Skin of body (tissue), 2 donors: ENCODE measurements around the gene RNGTT. TPM values are rescaled to one million over a fixed set of nuclear protein-coding genes. Genes with fewer than 3 reads are reported as not detected.
"Not testable (repeated sequence)": the region's sequence is repeated elsewhere in the genome, so short reads cannot be mapped to it uniquely, and the experiment has no call there.

Source experiments
- DNase-seq: peaks from one replicate; lab custom pipeline; 2025; lab: John Stamatoyannopoulos, UW
- total RNA-seq: library from RNA; depleted of rRNA; stranded (reverse); fragments of >200 nt; gene quantifications from one replicate; pipeline ENCODE4 v1.2.3, GENCODE V29; 2014

RNGTT gene
- total RNA-seq, 1 donor from 2014 or later, result 21.4 TPM

DNA sequence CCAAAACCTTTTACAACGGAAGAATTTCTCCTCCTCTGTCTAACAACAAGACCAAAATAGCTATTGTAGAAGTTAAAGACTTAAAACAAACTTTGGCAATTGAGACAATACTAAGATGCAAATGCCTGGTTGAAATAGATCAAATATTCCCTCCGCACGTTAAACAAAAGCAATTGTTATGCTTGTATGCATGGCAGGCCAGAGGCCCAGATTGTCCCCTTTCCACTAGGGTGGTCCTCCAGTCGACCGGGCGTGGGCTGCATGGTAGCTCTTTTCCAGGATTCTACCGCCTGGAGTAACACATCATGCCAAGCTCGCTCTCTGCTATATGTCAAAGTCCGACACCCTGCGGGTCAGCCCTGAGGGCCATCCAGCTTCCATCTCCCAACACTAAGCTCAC lies 234.7 kb downstream of the RNGTT start:
- DNase-seq, result no peak

DNA sequence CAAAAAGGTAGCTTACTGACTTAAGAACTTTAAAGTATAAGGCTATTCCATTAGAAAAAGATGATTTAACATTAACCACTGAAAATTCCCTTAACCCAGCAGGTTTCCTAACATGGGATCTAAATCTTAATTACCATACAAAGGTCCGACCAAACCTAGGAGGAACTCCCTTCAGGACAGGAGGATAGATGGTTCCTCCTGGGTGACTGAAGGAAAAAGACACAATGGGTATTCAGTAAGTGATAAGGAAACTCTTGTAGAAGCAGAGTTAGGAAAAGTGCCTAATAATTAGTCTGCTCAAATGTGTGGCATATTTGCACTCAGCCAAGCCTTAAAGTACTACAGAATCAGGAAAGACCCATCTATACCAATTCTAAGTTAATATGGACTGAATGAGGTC lies 237.0 kb downstream of the RNGTT start:
- not testable (repeated sequence) for DNase-seq

DNA sequence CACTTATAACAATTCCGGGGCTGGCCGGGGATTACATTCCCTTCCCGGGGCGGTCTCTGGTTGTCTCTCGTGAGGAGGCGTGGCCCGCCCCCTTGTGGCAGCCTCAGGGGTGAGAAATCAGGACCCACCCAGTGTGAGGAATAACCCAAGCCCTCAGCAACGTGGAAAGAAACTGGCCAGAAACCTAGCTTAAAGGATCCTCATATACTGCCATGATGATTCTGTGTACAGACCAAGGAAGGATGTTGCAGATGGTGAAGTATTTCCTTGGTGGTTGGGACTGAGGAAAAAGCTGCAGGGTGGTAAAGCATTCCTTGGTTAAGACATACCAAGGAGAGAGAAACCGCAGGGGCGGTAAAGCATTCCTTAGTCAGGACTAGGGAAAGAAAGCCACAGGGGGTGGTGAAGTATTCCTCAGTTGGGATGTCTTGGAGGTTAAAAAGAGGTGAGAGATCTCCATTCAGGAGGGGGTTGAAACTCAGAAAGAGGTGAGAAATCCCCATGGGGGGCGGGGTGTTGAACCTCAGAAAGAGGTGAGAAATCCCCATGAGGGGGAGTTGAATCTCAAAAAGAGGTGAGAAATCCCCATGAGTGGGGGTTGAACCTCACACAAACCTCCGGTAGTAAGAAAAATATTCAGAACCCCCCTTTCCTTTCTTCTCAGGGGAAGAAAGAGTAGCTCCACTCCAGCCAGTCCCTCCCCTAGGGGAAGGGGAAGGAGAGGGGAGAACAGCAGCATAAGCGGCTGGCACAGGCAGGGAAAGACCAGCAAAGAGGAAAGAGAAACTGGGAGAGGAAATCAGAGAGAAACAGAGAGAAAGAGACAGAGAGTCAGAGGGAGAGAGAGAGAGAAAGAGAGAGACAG lies 238.1 kb downstream of the RNGTT start:
- no peak for DNase-seq

DNA sequence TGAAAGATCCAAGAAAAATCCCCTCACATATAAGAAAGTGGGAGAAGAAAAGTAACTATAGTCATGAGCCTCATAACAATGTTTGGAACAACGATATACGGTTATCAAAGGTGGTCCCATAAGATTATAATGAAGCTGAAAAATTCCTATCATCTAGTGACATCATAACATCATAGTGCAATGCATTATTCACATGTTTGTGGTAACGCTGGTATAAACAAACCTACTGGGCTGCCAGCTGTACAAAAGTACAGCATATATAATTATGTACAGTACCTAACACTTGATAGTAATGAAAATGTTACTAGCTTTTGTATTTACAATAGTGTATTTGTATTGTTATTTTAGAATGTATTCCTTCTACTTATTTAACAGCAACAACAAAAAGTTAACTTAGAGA lies 240.7 kb downstream of the RNGTT start:
- no peak for DNase-seq

DNA sequence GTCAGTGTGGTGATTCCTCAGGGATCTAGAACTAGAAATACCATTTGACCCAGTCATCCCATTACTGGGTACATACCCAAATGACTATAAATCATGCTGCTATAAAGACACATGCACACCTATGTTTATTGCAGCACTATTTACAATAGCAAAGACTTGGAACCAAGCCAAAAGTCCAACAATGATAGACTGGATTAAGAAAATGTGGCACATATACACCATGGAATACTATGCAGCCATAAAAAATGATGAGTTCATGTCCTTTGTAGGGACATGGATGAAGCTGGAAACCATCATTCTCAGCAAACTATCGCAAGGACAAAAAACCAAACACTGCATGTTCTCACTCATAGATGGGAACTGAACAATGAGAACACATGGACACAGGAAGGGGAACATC lies 247.0 kb downstream of the RNGTT start:
- not testable (repeated sequence) for DNase-seq

DNA sequence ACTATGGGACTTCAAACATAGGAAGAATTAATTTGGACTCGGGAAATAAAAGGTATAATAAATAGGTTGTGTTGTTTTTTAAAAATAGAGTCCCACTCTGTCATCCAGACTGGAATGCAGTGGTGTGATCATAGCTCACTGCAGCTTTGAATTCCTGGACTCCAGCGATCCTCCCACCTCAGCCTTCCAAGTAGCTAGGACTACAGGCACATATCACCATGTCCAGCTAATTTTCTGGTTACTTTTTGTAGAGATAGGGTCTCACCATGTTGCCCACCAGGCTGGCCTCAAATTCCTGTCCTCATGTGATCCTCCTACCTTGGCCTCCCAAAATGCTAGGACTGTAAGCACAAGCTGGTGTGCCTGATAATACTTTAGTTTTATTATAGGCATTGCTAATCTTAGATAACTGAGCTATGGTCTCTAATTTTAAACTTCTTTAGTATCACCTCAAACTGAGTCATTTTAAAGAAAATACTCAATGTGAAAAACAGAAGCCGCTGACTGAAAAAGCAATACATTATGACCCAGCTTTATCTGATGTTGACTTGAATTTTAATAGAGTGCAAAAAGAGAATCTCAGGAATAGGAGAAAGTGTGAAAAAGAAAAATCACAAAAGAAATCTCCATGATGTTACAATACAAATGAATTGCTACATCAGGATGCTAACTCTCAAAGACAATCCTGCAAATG lies 251.0 kb downstream of the RNGTT start:
- DNase-seq, result no peak

DNA sequence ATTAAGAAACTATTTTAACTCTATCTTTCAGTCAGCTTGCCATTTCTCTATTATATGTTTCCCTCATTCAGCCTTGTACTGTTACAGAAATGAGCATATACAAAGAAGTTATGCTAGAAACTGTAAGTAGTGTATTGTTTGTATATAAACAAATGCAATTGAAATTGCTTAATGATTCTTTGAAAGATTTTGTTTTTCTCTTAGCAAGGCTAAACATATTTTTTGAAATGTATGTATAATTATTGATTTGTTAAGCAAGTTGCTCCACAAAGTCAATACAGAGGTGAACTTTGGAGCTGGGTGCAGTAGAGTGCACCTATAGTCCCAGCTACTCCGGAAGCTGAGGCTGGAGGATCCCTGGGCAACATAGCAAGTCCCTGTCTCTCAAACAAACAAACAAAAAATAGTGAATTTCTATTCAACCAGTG lies 253.6 kb downstream of the RNGTT start:
- no peak for DNase-seq

DNA sequence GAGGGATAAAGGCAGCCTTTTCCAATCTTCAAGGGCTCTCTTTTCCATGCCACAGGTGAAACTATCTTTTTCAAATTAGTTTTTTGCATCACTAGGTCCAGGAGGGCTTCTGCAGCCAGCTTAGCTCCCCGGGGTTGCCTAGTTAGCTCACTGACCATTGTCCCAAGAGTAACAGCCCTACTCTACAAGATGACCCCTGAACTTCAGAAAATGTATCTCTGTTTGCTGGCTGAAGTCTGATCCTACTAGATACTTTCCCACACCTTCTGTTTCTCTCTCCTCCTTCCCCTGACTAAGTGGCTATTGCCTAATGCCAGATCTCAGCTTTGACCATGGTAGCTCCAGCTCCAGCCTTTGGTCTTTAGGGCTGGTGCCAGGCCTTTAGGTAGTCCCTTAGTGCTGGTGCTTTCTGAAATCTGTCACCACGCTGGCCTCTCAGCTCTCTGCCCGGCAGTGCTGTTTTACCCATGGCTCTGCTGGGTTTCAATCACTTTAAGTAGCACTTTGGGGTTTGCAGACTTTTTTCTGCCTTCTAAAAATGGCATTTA lies 255.1 kb downstream of the RNGTT start:
- DNase-seq, result no peak

DNA sequence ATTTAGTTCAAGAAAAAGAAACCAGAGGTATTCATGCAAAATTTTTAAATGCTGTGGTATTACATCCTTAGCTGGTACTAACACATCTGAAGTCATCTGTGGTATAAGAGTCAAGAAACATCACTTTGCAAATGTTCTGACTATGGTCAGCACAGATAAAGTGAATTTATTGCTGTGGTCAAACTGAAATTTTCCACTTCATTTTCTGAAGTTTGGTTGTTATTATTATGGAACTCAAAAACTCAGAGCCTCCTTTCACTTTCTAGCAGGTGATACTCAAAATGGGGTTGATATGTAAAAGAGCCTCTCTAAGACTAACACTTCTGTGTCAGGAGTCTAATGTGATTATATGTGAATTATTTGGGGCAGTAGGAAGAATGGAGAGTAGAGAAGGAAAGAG lies 257.8 kb downstream of the RNGTT start:
- DNase-seq, result no peak

DNA sequence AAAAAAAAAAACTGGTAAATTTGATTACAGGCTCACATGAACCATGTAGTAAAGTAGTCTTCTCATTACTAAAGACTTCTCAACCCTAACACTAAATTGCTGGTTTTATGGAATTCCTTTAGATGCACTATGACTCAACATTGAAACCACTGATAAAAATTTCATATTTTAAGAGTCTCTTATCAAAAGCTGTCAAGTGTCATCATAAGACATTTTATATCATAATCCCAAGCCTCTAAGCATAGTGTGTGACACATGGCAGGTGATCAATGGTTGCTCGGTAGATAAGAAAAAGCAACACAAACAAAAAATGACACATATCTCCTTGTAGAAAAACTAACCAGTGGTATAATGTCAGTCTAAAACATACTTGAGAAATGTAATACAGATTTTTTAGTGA lies 258.4 kb downstream of the RNGTT start:
- no peak for DNase-seq

DNA sequence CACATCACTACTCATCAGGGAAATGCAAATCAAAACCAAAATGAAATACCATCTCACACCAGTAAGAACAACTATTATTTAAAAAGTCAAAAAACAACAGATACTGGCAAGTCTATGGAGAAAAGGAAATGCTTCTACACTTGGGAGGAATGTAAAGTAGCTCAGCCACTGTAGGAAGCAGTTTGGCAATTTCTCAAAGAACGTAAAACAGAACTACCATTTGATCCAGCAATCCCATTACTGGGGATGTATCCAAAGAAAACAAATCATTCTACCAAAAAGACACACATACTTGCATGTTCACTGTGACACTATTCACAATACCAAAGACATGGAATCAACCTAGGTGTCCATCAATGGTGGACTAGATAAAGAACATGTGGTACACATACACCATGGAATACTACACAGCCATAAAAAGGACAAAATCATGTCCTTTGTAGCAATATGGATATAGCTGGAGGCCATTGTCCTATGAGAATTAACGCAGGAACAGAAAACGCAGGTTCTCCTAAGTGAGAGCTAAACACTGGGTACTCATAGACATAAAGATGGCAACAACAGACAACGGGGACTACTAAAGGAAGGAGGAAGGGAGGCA lies 260.4 kb downstream of the RNGTT start:
- DNase-seq, result no peak

DNA sequence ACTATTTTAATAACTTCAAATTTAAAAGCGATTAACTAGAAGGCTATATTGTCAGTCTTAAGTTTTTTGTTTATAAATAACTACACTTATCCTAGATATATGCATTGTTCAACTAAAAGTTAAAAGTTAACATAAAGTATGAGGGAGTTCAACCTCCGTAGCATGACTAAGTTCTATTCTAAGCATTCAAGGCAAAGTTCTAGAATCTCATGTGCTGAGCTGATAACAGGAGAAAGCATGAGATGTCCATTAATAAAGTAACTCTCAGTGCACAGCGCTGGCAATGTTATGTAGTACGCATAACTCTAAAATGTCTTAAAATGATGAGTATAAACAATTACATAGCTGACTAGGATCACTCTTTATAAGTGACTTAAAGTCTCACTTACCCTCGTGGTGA lies 264.8 kb downstream of the RNGTT start:
- no peak for DNase-seq

DNA sequence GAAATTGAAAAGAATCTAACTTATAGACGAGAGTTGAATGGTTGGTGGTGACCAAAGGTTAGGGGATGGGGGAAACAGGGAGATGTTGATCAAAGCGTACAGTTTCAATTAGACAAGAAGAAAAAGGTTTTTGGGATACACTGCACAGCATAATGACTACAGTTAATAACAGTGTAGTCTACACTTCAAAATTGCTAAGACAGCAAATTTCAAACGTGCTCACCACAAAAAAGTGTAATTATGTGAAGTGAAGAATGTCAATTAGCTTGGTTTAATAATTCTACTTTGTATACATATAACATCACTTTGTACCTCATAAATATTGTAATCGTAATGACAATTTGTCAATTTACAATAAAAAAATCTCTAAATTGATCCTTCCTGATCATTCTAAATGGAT lies 267.5 kb downstream of the RNGTT start:
- DNase-seq, result no peak

DNA sequence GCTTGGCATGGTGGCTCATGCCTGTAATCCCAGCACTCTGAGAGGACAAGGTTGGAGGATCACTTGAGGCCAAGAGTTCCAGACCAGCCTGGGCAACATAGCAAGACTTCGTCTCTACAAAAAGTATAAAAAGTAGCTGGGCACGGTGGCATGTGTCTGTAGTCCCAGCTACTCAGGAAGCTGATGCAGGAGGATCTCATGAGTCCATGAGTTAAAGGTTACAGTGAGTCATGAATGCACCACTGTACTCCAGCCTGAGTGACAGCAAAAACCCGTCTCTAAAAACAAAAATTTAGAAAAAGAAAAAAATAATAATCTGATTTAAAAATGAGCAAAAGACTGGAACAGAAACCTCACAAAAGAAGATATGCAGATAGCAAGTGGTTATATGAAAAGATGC lies 279.7 kb downstream of the RNGTT start:
- DNase-seq, result no peak

DNA sequence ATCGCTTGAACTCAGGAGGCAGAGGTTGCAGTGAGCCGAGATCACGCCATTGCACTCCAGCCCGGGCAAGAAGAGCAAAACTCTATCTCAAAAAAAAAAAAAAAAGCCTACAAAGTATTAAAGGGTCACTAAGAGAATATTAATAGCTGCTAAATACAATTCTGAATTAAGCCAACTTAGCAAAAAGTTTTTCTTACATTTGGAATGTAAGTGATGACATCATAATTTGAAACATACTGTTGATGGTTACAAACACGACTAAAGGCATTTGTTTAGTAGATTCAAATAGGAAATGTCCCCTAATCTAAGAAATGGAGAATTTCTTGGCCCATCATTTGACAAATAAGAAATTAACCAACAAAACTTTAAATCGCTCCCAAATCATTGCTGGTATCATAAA lies 282.8 kb downstream of the RNGTT start:
- peak; percentile 37 for DNase-seq

DNA sequence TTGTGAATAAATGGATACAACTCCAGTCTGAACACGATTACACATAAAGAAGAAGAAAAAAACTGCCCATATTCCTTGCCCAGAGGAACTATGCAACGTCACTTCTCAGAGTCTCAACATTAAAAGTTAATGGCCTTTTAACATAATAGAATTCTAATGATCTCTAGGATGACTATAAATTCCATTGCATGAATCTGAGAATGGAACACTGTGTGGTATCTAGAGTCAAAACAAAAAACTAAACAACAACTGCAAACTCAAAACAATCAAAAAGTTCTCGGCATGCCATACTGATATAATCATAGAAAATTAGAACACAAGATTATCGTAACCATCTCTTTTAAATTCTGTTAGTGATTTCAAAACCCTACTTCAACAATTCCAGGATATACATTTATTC lies 283.6 kb downstream of the RNGTT start:
- DNase-seq, result no peak

DNA sequence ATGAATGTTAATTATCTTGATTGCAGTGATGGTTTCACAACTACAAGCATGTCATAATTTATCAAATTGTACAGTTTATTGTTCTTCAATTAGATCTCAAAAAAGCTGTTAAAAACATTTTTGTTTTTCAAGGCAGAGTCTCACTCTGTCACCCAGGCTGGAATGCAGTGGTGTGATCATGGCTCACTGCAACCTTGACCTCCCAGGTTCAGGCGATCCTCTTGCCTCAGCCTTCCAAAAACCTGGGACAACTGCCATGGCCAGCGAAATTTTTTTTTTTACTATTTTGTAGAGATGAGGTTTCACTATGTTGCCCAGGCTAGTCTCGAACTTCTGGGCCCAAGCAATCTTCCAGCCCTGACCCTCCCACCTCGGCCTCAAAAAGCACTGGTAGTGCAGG lies 286.1 kb downstream of the RNGTT start:
- DNase-seq, result no peak

DNA sequence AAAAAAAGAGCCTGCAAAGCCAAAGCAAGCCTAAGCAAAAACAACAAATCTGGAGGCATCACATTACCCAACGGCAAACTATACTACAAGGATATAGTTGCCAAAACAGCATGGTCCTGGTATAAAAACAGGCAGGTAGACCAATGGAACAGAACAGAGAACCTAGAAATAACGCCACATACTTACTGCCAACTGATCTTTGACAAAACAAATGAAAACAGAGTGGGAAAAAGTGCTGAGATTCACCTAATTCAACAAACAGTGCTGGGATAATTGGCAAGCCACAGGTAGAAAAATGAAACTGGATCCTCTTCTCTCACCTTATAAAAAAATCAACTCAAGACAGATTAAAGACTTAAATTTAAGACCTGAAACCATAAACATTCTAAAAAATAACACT lies 291.8 kb downstream of the RNGTT start:
- DNase-seq, result no peak

DNA sequence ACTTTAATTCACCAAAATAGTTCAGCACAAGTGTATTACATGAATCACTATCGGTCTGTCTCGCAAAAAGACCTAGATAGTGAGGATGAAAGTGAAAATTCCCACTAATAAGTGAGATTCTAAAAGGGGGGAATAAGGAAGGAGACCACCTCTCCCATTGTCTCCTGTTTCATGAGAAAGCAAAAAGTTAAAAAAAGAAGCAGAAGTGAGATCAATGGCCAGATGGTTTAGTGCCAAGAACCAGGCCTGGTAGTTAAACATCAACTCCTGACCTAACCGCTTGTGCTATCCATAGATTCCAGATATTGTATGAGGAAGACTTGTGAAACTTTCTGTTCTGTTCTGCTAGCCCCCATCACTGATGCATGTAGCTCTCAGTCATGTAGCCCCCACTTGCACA lies 293.0 kb downstream of the RNGTT start:
- no peak for DNase-seq

DNA sequence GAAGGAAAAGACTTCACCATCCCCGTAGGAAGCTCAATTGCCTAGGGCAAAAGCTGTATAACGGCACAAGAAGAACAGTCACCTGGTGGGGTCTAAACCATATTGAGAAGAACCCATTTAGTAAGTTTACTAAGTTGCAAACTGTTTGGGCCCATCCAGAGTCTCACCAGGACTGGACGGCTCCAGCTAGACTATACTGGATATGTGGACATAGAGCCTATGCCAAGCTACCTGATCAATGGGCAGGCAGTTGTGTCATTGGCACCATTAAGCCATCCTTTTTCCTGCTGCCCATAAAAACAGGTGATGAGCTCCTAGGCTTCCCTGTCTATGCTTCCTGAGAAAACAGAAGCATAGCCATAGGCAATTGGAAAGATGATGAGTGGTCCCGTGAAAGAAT lies 293.9 kb downstream of the RNGTT start:
- DNase-seq, result no peak

DNA sequence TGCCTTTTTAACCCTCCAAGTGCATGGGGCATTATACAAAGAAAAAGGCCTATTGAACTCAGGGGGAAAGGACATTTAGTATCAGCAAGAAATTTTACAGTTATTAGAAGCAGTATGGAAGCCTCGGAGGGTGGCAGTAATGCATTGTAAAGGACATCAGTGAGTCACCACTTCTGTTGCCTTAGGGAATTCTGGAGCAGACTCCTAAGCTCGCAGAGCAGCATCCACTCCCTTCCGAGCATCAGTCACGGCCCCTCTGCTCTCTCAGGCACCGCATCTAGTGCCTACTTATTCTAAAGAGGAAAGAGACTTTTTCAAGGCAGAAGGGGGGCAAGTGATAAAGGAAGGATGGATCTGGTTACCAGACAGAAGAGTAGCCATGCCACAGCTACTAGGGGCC lies 296.5 kb downstream of the RNGTT start:
- DNase-seq, result no peak

DNA sequence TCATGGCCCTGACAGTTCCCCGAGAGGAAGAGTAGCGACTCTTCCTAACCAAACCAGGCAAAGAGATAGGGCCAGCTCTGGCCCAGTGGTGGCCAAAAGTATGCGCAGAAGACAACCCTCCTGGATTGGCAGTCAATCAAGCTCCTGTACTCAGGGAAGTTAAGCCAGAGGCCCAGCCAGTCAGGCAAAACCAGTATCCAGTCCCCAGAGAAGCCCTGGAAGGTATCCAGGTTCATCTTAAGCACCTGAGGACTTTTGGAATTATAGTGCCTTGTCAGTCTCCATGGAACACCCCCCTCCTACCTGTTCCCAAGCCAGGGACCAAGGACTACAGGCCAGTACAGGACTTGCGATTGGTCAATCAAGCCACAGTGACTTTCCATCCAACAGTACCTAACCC lies 298.3 kb downstream of the RNGTT start:
- no peak for DNase-seq
